Body of pancreas (tissue), 4 donors: Measurements from ENCODE around the gene SBNO2. TPM values are rescaled to one million over a fixed set of nuclear protein-coding genes. Genes with fewer than 3 reads are reported as not detected.

Source experiments
- ATAC-seq: fragments of 150-250 bp; one replicate; pipeline ENCODE4 v1.9.1; 2016
- DNase-seq, 4 donors: peaks; one replicate each; pipeline ENCODE4 v3.0.0-alpha.2; 2019
- H3K27ac ChIP-seq, 4 donors: fragments of 200-600 bp; sonication (generic); 1 replicate in 3 of 4; 2 replicates in 1 of 4; pipeline versions ENCODE4 v1.5.1 to v1.6.1; 2016 to 2019; ENCODE audit warnings: mild to moderate bottlenecking in 1 of 4, mixed read lengths in 1 of 4, moderate library complexity in 1 of 4
- H3K27me3 ChIP-seq, 2 donors: fragments of 200-600 bp; sonication (generic); one replicate each; pipeline ENCODE4 v1.6.0; 2016; ENCODE audit warnings: mild to moderate bottlenecking in 1 of 2
- H3K36me3 ChIP-seq, 2 donors: fragments of 200-600 bp; sonication (generic); replicated peaks in 1 of 2; 2 replicates each; pipeline ENCODE4 v1.5.1; 2016; ENCODE audit warnings: low read depth in 2 of 2; ENCODE audit not compliant: insufficient read depth in 1 of 2
- H3K4me1 ChIP-seq: fragments of 200-600 bp; sonication (generic); one replicate; pipeline ENCODE4 v1.6.0; 2016
- H3K4me3 ChIP-seq, 2 donors: fragments of 200-600 bp; sonication (generic); 1 replicate in 1 of 2; 2 replicates in 1 of 2; pipeline ENCODE4 v1.5.1; 2016 to 2019
- H3K9me3 ChIP-seq, 3 donors: fragments of 200-600 bp; sonication (generic); 1 replicate in 2 of 3; 2 replicates in 1 of 3; pipeline ENCODE4 v1.5.1; 2016
- CTCF ChIP-seq, 7 experiments: fragments of 450-650 bp in 4 of 7; fragments of 200-600 bp in 3 of 7; sonication (generic) in 3 of 7; IDR thresholded peaks; one replicate each; pipeline ENCODE4 v1.5.1; 2016 to 2019; ENCODE audit warnings: antibody characterized with exemption in 7 of 7
- POLR2A ChIP-seq, 3 donors: fragments of 450-650 bp; IDR thresholded peaks; one replicate each; pipeline ENCODE4 v1.6.1; 2016; ENCODE audit warnings: antibody characterized with exemption in 3 of 3, mild to moderate bottlenecking in 2 of 3
- WGBS, 2 donors: methylation state at CpG; one replicate each; pipeline ENCODE4 v1.1.5; 2017; 5-methylcytosine and 5-hydroxymethylcytosine counted together
- intact Hi-C: fragments of 100-400 bp; cut with DNase I; formaldehyde crosslinking; loops from one replicate; pipeline ENCODE4 v1.15.1; 2023
- total RNA-seq, 2 donors: library from RNA; depleted of rRNA; stranded (reverse); fragments of >200 nt; gene quantifications; one replicate each; pipeline ENCODE4 v1.1.0, GENCODE V29; 2016

Gene SBNO2
- total RNA-seq, 2 donors from 2014 or later: 14.0 to 30.7 TPM

DNA sequence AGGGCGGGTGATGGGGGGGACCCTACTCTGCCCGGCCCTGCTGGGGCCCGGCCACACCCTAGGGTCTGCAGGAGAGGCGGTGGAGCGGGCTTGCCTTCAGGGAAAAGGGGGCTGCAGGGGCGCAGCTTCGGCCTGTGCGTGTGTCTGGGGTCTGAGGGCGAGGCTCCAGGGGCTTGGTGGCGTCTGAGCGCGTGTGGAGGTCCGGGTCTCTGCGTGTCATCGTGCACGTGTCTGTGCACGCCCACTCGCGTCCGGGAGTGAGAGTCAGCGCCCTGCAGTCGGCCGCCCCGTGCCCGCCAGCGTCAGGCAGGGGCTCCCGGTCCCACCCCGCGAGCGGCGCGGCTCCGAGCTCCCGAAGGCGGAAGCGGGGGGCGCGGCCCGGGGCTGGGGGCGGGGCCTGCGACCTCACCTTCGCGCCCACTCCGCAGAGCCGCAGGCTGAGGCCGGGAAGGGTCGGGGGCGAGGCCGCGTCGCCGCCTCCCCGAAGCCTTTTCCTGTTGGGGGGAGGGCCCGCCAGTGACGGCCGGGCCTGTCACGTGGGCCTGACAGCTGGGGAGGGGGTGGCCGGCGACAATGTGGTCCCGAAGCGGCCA, 107.2 kb downstream of the SBNO2 start, which contains the start of gene ARHGAP45:
Gene ARHGAP45, plus strand, starts transcription at position 420 of the 593 bp plus-strand sequence. CDS start 239 bp downstream, outside the sequence.
- Histone ChIP-seq H3K27ac (peak within 1 kb of the TSS in 2 of 4 donors; percentile 30 to 69), H3K9me3 (no peaks in the 10 kb centered on the region), H3K27me3 (peaks cover 0 to 42% of the 10 kb centered on the region in 2 donors), H3K4me1 (peaks cover 49% of the 10 kb centered on the region), H3K4me3 (peak within 1 kb of the TSS in 1 of 2 donors; percentile 27), H3K36me3 (no peaks in the 10 kb centered on the region)
- peak in 1 of 4 donors; percentile 57 for DNase-seq
- intact Hi-C loops: no loop called here
- ATAC-seq: no peak
- TF ChIP-seq CTCF (IDR thresholded peaks at IDR 0.05) (no peak), POLR2A (IDR thresholded peaks at IDR 0.05) (peak in 1 of 3 donors; percentile 4)
- WGBS, 2 donors: 5% methylated on average over 55 of the region's 61 CpGs; no CpG with 5 or more reads in 1 of the 2 donors

DNA sequence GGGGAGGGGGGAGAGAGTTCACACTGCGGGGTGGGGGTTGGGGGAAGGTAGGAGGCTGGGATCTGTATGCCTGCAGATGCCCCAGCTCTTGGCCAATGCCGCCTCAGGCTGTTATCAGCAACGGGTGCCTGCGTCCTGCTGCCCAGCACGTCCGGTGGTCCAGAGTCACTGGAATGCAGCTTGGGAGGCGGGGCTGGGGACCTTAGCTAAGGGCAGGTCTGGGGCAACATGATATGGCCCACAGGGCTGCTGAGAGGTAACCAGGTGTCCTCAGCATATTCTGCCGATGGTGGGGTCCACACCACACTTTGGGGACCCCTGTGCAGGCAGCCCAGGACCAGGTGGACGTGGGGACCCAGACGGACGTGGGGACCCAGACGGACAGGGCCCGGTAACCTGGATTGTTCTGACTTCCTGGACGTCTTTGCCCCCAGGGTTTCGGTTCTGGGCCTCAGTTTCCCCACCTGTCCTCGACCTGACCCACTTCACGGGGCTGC, 107.8 kb downstream of the SBNO2 start:
- DNase-seq (no peak), ATAC-seq (no peak)
- Histone ChIP-seq H3K4me1 (peaks cover 44% of the 10 kb centered on the region), H3K27ac (no peak overlapping the region), H3K4me3 (no peak overlapping the region), H3K9me3 (no peaks in the 10 kb centered on the region), H3K36me3 (no peaks in the 10 kb centered on the region), H3K27me3 (peaks cover 0 to 42% of the 10 kb centered on the region in 2 donors)
- no peak for TF ChIP-seq POLR2A (IDR thresholded peaks at IDR 0.05)
- no peak for TF ChIP-seq CTCF (IDR thresholded peaks at IDR 0.05)
- intact Hi-C loops: no loop called here
- WGBS, 2 donors: 19 to 29% methylated on average over 13 to 17 of the region's 17 CpGs

GRCh38 chr19:1065606-1066109, 108.4 kb downstream of the SBNO2 start:
- ATAC-seq: peak; percentile 20
- DNase-seq: no peak
- Histone ChIP-seq H3K4me1 (peaks cover 38% of the 10 kb centered on the region), H3K27ac (no peak overlapping the region), H3K4me3 (no peak overlapping the region), H3K9me3 (no peaks in the 10 kb centered on the region), H3K36me3 (no peaks in the 10 kb centered on the region), H3K27me3 (peaks cover 0 to 36% of the 10 kb centered on the region in 2 donors)
- TF ChIP-seq CTCF (IDR thresholded peaks at IDR 0.05) (no peak), POLR2A (IDR thresholded peaks at IDR 0.05) (no peak)
- intact Hi-C loops: no loop called here
- 48 to 58% methylated on average over 5 to 16 of the region's 17 CpGs for WGBS, 2 donors

- no peak overlapping the region for H3K27ac ChIP-seq
- H3K36me3 ChIP-seq: no peaks in the 10 kb centered on the region
- DNase-seq (peak; percentile 66 to 77 (median 73)), ATAC-seq (peak; percentile 79)
- H3K27me3 ChIP-seq: peaks cover 0 to 30% of the 10 kb centered on the region in 2 donors
- H3K4me1 ChIP-seq: peaks cover 37% of the 10 kb centered on the region
- 10 to 14% methylated on average over 17 to 58 of the region's 60 CpGs for WGBS, 2 donors
- H3K9me3 ChIP-seq: no peaks in the 10 kb centered on the region
- TF ChIP-seq CTCF (IDR thresholded peaks at IDR 0.05) (peak; percentile 49 to 81 (median 70)), POLR2A (IDR thresholded peaks at IDR 0.05) (no peak)
- H3K4me3 ChIP-seq: no peak overlapping the region
- intact Hi-C loops: no loop called here
Measured at GRCh38 chr19:1064661-1065605, 109.1 kb downstream of the SBNO2 start.
